Measurements from ENCODE around the gene MARCKS. TPM values are rescaled to one million over a fixed set of nuclear protein-coding genes. Genes with fewer than 3 reads are reported as not detected.

Gene MARCKS
- total RNA-seq, 4 donors from 2014 or later: 51.5 to 91.3 (median 56.8) TPM

- Histone ChIP-seq H3K9me3 (no peaks in the 10 kb centered on the region), H3K4me3 (no peak overlapping the region), H3K27ac (no peak overlapping the region), H3K36me3 (no peaks in the 10 kb centered on the region), H3K27me3 (no peaks in the 10 kb centered on the region), H3K4me1 (peaks cover 0 to 14% (median 0%) of the 10 kb centered on the region in 3 donors)
- no peak for DNase-seq
- WGBS, 2 donors: 49 to 50% methylated on average over 2 of the region's 2 CpGs
- TF ChIP-seq POLR2A (IDR thresholded peaks at IDR 0.05): no peak
- TF ChIP-seq CTCF (IDR thresholded peaks at IDR 0.05): no peak
- intact Hi-C loops (cut with DNase I): no loop called here
Measured at GRCh38 chr6:113882336-113883022, 25.3 kb downstream of the MARCKS start.

- Histone ChIP-seq H3K9me3 (no peaks in the 10 kb centered on the region), H3K36me3 (no peaks in the 10 kb centered on the region), H3K4me3 (no peak overlapping the region), H3K27ac (no peak overlapping the region), H3K27me3 (no peaks in the 10 kb centered on the region), H3K4me1 (peaks cover 0 to 14% (median 0%) of the 10 kb centered on the region in 3 donors)
- intact Hi-C loops (cut with DNase I): no loop called here
- DNase-seq: no peak
- TF ChIP-seq CTCF (IDR thresholded peaks at IDR 0.05) (no peak), POLR2A (IDR thresholded peaks at IDR 0.05) (no peak)
- WGBS, 2 donors: 89 to 100% methylated on average over 2 of the region's 2 CpGs
Measured at GRCh38 chr6:113884011-113884410, 26.9 kb downstream of the MARCKS start.

GRCh38 chr6:113886512-113886911 lies 29.4 kb downstream of the MARCKS start:
- peaks cover 0 to 2% (median 0%) of the 10 kb centered on the region in 3 donors for H3K9me3 ChIP-seq
- intact Hi-C loops (cut with DNase I): no loop called here
- no peaks in the 10 kb centered on the region for H3K27me3 ChIP-seq
- no peaks in the 10 kb centered on the region for H3K36me3 ChIP-seq
- DNase-seq: no peak
- TF ChIP-seq CTCF (IDR thresholded peaks at IDR 0.05): no peak
- WGBS, 2 donors: 81 to 93% methylated on average over 1 of the region's 1 CpG
- no peak overlapping the region for H3K4me3 ChIP-seq
- H3K4me1 ChIP-seq: peaks cover 0 to 6% (median 0%) of the 10 kb centered on the region in 3 donors
- H3K27ac ChIP-seq: no peak overlapping the region

GRCh38 chr6:113888493-113888892 lies 31.3 kb downstream of the MARCKS start:
- no peak for DNase-seq
- intact Hi-C loops (cut with DNase I): no loop called here
- H3K9me3 ChIP-seq: peaks cover 0 to 9% (median 8%) of the 10 kb centered on the region in 3 donors

More at GRCh38 chr6:113888493-113888892, 31.3 kb downstream of the MARCKS start:
- no peaks in the 10 kb centered on the region for H3K36me3 ChIP-seq
- H3K27ac ChIP-seq: no peak overlapping the region
- no peaks in the 10 kb centered on the region for H3K27me3 ChIP-seq
- TF ChIP-seq POLR2A (IDR thresholded peaks at IDR 0.05) (no peak), CTCF (IDR thresholded peaks at IDR 0.05) (no peak)
- H3K4me1 ChIP-seq: no peaks in the 10 kb centered on the region
- H3K4me3 ChIP-seq: no peak overlapping the region
